ENCODE measurements around the gene FRRS1.

Gene FRRS1

DNA sequence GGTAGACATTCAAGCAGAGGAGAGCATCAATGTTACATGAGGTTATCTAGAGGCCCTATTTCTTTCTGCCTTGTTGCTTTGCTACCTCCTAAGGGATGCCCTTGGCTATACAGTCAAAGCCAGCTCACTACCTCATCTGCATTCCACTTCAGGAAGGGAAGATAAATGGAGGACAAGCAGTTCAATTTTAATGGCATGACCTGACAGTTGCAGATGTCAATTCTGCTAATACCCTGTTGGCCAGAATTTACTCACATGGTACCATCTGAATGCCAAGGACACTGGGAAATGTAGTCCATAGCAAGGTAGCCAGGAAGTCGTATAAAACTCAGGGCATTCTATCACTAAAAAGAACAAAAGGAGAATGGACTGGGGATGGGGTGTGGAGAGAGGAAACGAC lies 89.0 kb downstream of the FRRS1 start:
- in situ Hi-C loops (cut with HindIII; ENCODE audit: low sequenced_read_pairs): no loop called here

DNA sequence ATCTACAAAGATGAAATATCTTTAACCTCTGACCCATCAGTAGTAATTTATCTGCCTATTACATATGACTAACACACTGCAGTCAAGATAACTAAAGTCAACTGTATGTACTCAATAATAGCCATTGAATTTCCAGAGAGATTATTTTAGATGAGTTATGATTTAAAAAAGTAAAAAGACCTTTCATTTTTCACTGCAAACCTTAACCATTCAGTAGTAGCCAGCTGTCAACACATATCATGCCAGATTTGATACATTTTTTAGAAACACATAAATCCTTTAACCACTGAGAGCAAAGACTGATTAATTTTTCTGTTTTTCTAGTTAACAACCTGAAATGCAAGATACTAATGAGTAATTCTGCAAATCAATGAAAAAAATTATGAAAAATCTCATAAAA lies 89.6 kb downstream of the FRRS1 start:
- in situ Hi-C loops (cut with HindIII; ENCODE audit: low sequenced_read_pairs): no loop called here

GRCh38 chr1:99675994-99676393 lies 90.4 kb downstream of the FRRS1 start:
- in situ Hi-C loops (cut with HindIII; ENCODE audit: low sequenced_read_pairs): no loop called here

DNA sequence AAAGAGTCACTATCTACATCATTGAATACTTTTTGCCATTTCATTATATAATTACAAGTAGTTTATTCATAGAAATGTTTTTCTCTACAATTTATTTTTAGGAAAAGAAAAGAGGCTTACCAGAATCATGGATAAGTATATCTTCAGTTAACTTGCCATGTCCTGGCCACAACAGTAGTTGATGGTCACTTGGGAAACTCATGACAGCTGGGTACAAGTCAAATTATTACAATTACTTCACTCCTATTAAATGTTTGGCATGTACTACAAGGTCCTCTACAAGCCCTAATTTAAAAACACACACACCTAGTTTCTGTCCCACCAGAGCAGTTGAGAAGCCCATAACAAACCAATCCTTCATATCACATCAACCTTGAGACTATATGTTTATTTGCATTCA lies 91.1 kb downstream of the FRRS1 start:
- in situ Hi-C loops (cut with HindIII; ENCODE audit: low sequenced_read_pairs): no loop called here

DNA sequence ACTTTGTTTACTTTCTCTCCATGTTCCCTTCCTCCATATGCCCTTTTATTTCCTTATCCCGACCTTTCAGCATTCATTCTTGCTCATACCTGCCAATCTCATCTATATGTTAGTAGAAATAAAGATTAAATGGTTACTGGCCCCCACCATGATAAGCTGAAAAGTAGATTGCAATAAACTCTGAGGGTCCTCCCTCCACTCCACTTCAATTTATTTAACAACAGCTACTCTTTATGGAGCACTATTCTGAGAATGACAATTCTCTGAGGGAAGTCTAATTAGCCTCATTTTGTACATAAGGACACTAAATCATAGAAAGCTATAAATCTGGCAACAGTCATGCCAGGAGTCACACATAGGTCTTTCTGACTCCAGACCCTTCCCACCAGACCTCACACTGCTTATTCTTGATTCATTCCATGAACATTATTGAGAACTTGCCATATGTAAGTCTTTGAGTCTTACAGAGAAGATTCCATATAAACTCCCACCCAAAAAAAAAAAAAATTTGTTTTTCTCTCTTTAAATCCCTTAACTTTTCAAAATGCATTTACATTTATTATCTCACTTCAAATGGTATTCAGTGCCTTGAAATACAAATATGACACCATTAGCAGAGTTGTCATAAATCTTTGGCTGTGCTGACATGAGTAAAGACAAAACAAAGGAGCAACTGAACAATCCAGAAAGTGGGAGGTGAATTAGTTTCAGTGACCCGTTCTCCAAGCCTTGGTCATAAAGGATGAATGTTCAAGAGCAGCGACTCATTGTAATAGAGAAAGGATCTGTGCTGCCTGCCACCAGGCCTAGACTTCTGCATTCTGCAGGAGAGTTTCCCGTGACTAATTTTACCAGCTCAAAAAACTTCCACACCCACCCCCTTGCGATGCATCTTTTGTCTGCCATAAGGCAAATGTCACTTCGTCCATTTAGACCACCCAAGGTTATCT lies 92.0 kb downstream of the FRRS1 start:
- in situ Hi-C loops (cut with HindIII; ENCODE audit: low sequenced_read_pairs): no loop called here

DNA sequence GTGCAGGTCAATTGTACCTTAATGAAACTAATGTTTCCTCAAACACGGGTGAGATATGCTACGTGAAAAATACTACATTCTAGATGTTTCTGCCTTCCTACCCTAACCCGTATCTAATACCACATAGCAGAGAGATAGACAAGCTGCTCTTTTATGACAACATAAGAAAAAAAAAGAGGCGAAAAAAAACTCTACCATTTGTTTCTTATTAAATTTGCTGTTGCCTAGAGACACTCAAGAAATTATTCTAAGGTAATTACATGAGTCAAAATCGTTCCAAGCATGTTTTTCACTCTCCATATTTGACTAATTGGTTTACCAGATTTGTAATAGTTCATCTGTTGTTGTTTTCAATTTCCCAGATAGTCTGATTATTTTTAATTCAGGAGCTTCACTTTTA lies 93.1 kb downstream of the FRRS1 start:
- in situ Hi-C loops (cut with HindIII; ENCODE audit: low sequenced_read_pairs): no loop called here

DNA sequence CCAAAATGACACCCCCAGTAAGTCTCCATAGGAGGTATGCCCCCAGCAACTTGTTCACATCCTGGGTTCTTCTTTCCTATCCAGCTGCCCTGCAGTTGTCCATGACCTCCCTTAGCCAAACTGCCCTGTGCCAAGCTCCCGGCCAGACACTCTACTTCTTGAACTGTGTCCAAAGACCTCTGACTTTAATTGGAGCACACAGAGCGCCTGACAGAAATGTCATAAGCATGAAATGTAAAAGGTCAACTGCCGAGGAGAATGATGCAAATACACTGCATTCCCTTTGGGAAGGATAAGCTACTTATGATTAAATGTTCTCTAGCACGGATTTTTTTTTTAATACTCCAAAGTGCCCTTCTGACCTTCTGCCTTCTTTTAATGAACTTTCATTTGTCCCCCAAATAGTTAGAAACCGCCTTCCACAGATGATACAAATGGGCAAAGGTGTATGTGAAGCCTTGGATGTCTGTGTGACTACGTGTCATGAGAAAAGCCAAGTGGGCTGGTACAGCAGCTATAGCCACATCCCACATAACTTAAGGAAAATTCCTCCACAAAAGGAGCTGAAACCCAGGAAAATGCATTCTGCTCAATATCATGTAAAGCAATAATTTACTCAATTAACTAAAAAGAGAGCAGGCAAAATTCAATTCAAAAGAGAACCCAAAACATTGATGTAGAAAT lies 93.8 kb downstream of the FRRS1 start:
- in situ Hi-C loops (cut with HindIII; ENCODE audit: low sequenced_read_pairs): no loop called here

- in situ Hi-C loops (cut with HindIII; ENCODE audit: low sequenced_read_pairs): no loop called here
Measured at GRCh38 chr1:99672038-99672437, 94.4 kb downstream of the FRRS1 start.

DNA sequence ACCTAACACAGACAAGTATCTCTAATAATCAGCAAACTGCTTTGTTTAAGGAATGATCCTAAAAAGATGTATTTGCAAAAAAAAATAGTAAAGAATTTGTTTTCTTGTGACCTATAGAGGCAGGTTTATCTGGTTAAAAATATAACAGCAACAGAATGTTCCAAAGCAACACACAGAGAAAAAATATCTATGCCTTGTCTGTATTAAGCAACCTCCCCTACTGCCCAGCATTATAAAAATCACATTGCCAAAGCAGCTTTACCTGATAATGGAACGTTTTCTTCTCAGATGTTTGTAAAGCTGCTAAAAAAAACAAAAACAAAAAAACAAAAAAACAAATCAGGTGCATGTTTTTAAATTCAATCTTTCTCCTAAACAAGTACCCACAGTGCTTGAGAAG lies 95.9 kb downstream of the FRRS1 start:
- in situ Hi-C loops (cut with HindIII; ENCODE audit: low sequenced_read_pairs): no loop called here

DNA sequence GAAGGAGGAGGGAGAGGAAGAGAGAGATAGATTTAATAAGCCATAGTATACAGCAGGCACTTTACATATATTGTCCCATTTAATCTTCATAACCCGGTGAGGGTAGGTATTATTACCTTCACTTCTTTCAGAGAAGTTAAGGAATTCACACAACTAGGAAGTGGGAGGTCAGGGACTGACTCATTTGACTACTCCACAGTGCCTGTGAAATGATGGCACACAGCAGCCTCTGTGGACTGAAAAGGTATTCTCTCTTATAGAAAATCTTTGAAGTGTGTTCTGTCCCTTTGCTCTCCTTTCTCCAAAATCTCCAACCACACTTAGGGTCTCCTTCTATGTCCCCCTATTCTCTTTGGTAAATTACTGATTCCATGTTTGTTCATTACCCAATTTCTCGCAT lies 96.6 kb downstream of the FRRS1 start:
- in situ Hi-C loops (cut with HindIII; ENCODE audit: low sequenced_read_pairs): no loop called here

GRCh38 chr1:99669376-99669775 lies 97.1 kb downstream of the FRRS1 start:
- in situ Hi-C loops (cut with HindIII; ENCODE audit: low sequenced_read_pairs): no loop called here

- in situ Hi-C loops (cut with HindIII; ENCODE audit: low sequenced_read_pairs): no loop called here
Measured at GRCh38 chr1:99665212-99665611, 101.2 kb downstream of the FRRS1 start.

- in situ Hi-C loops (cut with HindIII; ENCODE audit: low sequenced_read_pairs): no loop called here
Measured at GRCh38 chr1:99663501-99663900, 102.9 kb downstream of the FRRS1 start.

DNA sequence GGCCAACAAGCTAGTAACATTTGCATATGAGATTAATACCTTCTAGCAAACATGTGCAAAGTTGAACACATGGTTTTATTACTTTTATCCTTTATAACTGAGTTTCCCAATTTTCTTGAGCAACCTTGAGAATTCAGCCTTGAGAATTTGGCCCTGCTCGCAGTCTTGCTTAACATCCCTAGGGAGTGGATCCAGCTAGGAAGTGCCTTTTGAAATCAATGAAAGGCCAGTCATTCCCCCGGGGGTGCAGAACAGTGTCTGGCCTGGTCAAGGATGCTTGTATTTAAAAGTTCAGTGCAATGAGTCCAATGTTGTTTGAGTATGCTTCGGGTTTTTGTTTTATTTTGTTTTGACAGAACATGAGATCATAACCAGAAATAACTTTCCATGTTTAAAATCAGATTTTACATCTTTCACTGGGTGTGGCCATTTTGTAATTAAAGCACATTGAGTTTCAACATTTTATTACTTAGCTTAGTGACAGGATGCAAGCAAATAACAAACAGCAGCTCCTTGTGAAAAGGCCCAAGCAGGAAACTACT lies 103.8 kb downstream of the FRRS1 start:
- in situ Hi-C loops (cut with HindIII; ENCODE audit: low sequenced_read_pairs): no loop called here

DNA sequence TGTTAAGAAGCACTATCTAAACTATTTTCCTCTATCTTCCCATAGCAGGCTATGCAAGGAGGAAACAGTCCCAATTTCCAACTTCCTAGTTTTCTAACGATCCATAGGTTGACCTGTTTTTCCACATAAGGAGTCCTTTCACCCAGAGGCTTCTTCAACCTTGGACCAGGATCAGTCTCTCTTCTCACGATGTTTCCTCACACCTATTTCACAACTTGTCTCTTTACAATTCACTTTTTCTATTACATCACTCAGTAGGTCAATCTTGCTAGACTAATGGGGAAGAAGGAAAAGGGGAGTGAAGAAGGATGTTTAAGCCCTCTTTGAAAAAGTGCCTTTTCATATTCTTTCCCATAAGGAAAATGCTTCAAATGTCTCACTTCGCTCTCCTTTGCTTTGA lies 104.7 kb downstream of the FRRS1 start:
- in situ Hi-C loops (cut with HindIII; ENCODE audit: low sequenced_read_pairs): no loop called here

- in situ Hi-C loops (cut with HindIII; ENCODE audit: low sequenced_read_pairs): no loop called here
Measured at GRCh38 chr1:99660496-99660895, 105.9 kb downstream of the FRRS1 start.

- in situ Hi-C loops (cut with HindIII; ENCODE audit: low sequenced_read_pairs): no loop called here
Measured at GRCh38 chr1:99659755-99660210, 106.7 kb downstream of the FRRS1 start.

All from DLD1 (cell line).